MM.1S (cell line): ENCODE results near the gene PPP1R9A.

Experiments
- DNase-seq: peaks from one replicate; pipeline ENCODE4 v3.0.0-alpha.2; 2015
- H2AFZ ChIP-seq: fragments of 300-600 bp; sonication (generic); 2 replicates; pipeline ENCODE4 v1.6.0; 2016; ENCODE audit warnings: antibody characterized with exemption, low read length
- H3F3A ChIP-seq: fragments of 300-600 bp; sonication (generic); 2 replicates; pipeline ENCODE4 v1.6.1; 2016; ENCODE audit warnings: mild to moderate bottlenecking, antibody characterized with exemption, low read length, moderate library complexity, mixed read lengths; ENCODE audit not compliant: insufficient read depth
- H3K27ac ChIP-seq: fragments of 300-600 bp; sonication (generic); 2 replicates; pipeline ENCODE4 v1.5.1; 2016; ENCODE audit warnings: mild to moderate bottlenecking, low read length
- H3K27me3 ChIP-seq: fragments of 300-600 bp; sonication (generic); replicated peaks from 2 replicates; pipeline ENCODE4 v1.6.0; 2016; ENCODE audit warnings: low read length; ENCODE audit not compliant: insufficient read depth
- H3K36me3 ChIP-seq: fragments of 300-600 bp; sonication (generic); replicated peaks from 2 replicates; pipeline ENCODE4 v1.6.1; 2016; ENCODE audit warnings: mild to moderate bottlenecking, low read length, mixed read lengths; ENCODE audit not compliant: insufficient read depth
- H3K4me1 ChIP-seq: fragments of 300-600 bp; sonication (generic); 2 replicates; pipeline ENCODE4 v1.6.1; 2016; ENCODE audit warnings: low read length, mixed read lengths
- H3K4me2 ChIP-seq: fragments of 300-600 bp; sonication (generic); 2 replicates; pipeline ENCODE4 v1.6.0; 2016; ENCODE audit warnings: low read depth, low read length
- H3K4me3 ChIP-seq: fragments of 300-600 bp; sonication (generic); 2 replicates; pipeline ENCODE4 v1.5.1; 2016; ENCODE audit warnings: low read length, mixed read lengths
- H3K79me2 ChIP-seq: fragments of 300-600 bp; sonication (generic); 2 replicates; pipeline ENCODE4 v1.6.1; 2016; ENCODE audit warnings: mixed run types, low read length, mixed read lengths
- H3K9ac ChIP-seq: fragments of 300-600 bp; sonication (generic); 2 replicates; pipeline ENCODE4 v1.6.1; 2016; ENCODE audit warnings: low read length, mixed read lengths
- H3K9me2 ChIP-seq: fragments of 300-600 bp; sonication (generic); replicated peaks from 2 replicates; pipeline ENCODE4 v1.6.1; 2016; ENCODE audit warnings: mild to moderate bottlenecking, low read length, mixed read lengths; ENCODE audit not compliant: insufficient read depth
- H3K9me3 ChIP-seq: fragments of 300-600 bp; sonication (generic); replicated peaks from 2 replicates; pipeline ENCODE4 v1.6.1; 2016; ENCODE audit warnings: mild to moderate bottlenecking, low read length, mixed read lengths; ENCODE audit not compliant: insufficient read depth
- H4K20me1 ChIP-seq: fragments of 300-600 bp; sonication (generic); 2 replicates; pipeline ENCODE4 v1.6.1; 2016; ENCODE audit warnings: mild to moderate bottlenecking, low read length, moderate library complexity, mixed read lengths; ENCODE audit not compliant: insufficient read depth
- CTCF ChIP-seq: fragments of 300-600 bp; sonication (generic); IDR thresholded peaks from 2 replicates; pipeline ENCODE4 v1.5.1; 2016; ENCODE audit warnings: antibody characterized with exemption, low read length, mixed read lengths
- EZH2 ChIP-seq: fragments of 300-600 bp; sonication (generic); optimal IDR thresholded peaks from 2 replicates; pipeline ENCODE3; 2017; ENCODE audit warnings: low read depth, mild to moderate bottlenecking, antibody characterized with exemption, low read length, mixed read lengths
- EZH2phosphoT487 ChIP-seq: fragments of 300-600 bp; sonication (generic); IDR thresholded peaks from 2 replicates; pipeline ENCODE4 v1.6.1; 2018; ENCODE audit warnings: antibody characterized with exemption, low read length

The PPP1R9A gene

DNA sequence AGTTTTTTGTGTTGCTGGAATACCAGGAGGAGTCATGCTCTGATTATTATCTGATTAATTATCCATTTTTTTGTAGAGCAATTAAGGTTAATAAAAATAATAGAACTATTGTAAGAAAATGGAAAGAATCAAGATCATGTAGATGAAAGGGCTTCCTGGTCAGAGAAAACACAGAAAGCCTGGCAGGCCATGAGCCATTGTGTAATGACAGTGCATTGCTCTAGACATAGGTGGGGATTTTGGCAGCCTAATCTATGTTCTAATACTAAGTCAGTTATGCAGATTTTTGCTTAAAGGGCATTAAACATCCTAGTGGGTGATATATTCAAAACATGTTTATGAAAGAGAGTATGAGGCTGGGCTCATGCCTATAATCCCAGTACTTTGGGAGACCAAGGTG is 198.2 kb downstream of the PPP1R9A start:
- Histone ChIP-seq H3K36me3 (no peaks in the 10 kb centered on the region), H4K20me1 (no peaks in the 10 kb centered on the region), H3K4me1 (no peaks in the 10 kb centered on the region), H2AFZ (no peak overlapping the region), H3K9ac (no peak overlapping the region), H3K27ac (no peak overlapping the region), H3K79me2 (no peaks in the 10 kb centered on the region), H3K9me3 (no peaks in the 10 kb centered on the region), H3K27me3 (no peaks in the 10 kb centered on the region), H3K4me2 (no peak overlapping the region), H3K4me3 (no peak overlapping the region), H3F3A (no peaks in the 10 kb centered on the region), H3K9me2 (no peaks in the 10 kb centered on the region)
- no peak for TF ChIP-seq CTCF
- DNase-seq = no peak

DNA sequence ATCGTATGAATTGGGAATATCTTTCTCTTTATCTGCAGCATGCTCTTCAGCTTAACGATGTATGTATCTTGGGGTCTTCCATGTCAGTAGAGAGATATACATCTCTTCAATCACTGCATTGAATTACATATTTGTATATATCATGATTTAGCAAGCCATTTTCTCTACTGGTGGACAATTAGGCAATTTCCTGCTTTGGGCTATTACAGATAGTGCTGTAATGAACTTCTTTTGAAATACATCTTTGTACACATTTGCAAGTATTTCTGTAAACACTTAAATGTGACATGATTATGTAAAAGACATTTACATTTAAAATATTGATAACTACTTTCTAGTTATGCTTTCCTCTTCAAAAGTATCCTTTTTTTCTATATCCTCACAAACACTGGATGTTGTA is 199.0 kb downstream of the PPP1R9A start:
- Histone ChIP-seq H3K9ac (no peak overlapping the region), H4K20me1 (no peaks in the 10 kb centered on the region), H3K79me2 (no peaks in the 10 kb centered on the region), H3K36me3 (no peaks in the 10 kb centered on the region), H3K9me2 (no peaks in the 10 kb centered on the region), H3F3A (no peaks in the 10 kb centered on the region), H3K4me1 (no peaks in the 10 kb centered on the region), H3K9me3 (no peaks in the 10 kb centered on the region), H3K27me3 (no peaks in the 10 kb centered on the region), H3K27ac (no peak overlapping the region), H3K4me2 (no peak overlapping the region), H3K4me3 (no peak overlapping the region), H2AFZ (no peak overlapping the region)
- DNase-seq = no peak
- TF ChIP-seq EZH2 (no peak), EZH2phosphoT487 (no peak), CTCF (no peak)

- Histone ChIP-seq H3K27me3 (no peaks in the 10 kb centered on the region), H3K4me2 (no peak overlapping the region), H3K9ac (no peak overlapping the region), H3K27ac (no peak overlapping the region), H3F3A (no peaks in the 10 kb centered on the region), H3K4me1 (no peaks in the 10 kb centered on the region), H3K4me3 (no peak overlapping the region), H3K9me3 (no peaks in the 10 kb centered on the region), H3K9me2 (no peaks in the 10 kb centered on the region), H3K36me3 (no peaks in the 10 kb centered on the region), H3K79me2 (no peaks in the 10 kb centered on the region), H2AFZ (no peak overlapping the region), H4K20me1 (no peaks in the 10 kb centered on the region)
- TF ChIP-seq EZH2phosphoT487 (no peak), EZH2 (no peak), CTCF (no peak)
- no peak for DNase-seq
These were observed 203.3 kb downstream of the PPP1R9A start for GRCh38 chr7:95110707-95111106.

- Histone ChIP-seq H3K79me2 (no peaks in the 10 kb centered on the region), H3K36me3 (no peaks in the 10 kb centered on the region), H3K4me2 (no peak overlapping the region), H3F3A (no peaks in the 10 kb centered on the region), H2AFZ (no peak overlapping the region), H3K27ac (no peak overlapping the region), H3K4me3 (no peak overlapping the region), H3K4me1 (no peaks in the 10 kb centered on the region), H3K9me3 (no peaks in the 10 kb centered on the region), H3K9me2 (no peaks in the 10 kb centered on the region), H3K27me3 (no peaks in the 10 kb centered on the region), H4K20me1 (no peaks in the 10 kb centered on the region), H3K9ac (no peak overlapping the region)
- DNase-seq = no peak
- TF ChIP-seq EZH2 = no peak
- TF ChIP-seq CTCF = no peak
- TF ChIP-seq EZH2phosphoT487 = no peak
These were observed 206.2 kb downstream of the PPP1R9A start for GRCh38 chr7:95113590-95113989.
